HAP-1 (cell line): ENCODE data around the gene KCNMB2.
"Not testable (repeated sequence)": the region's sequence is repeated elsewhere in the genome, so short reads cannot be mapped to it uniquely, and the experiment has no call there.

Experiments
- DNase-seq, 2 experiments: peaks; one replicate each; pipeline ENCODE4 v3.0.0-alpha.2; 2016 to 2020; ENCODE audit warnings: low spot score in 2 of 2
- H3K27me3 ChIP-seq: fragments of 250-450 bp; sonication (Bioruptor Pico); 2 replicates; pipeline ENCODE4 v1.5.1; 2020; ENCODE audit warnings: low read depth, mild to moderate bottlenecking, moderate library complexity
- H3K36me3 ChIP-seq: fragments of 250-450 bp; sonication (Bioruptor Pico); replicated peaks from 2 replicates; pipeline ENCODE4 v1.5.1; 2020; ENCODE audit warnings: mild to moderate bottlenecking
- H3K4me1 ChIP-seq: fragments of 250-450 bp; sonication (Bioruptor Pico); 2 replicates; pipeline ENCODE4 v1.5.1; 2020; ENCODE audit warnings: mild to moderate bottlenecking
- H3K4me3 ChIP-seq: fragments of 250-450 bp; sonication (Bioruptor Pico); 2 replicates; pipeline ENCODE4 v1.5.1; 2020; ENCODE audit warnings: mild to moderate bottlenecking, moderate library complexity
- H3K9me3 ChIP-seq: fragments of 250-450 bp; sonication (Bioruptor Pico); 2 replicates; pipeline ENCODE4 v1.5.1; 2020; ENCODE audit warnings: mild to moderate bottlenecking, moderate library complexity
- in situ Hi-C: fragments of 300-500 bp; cut with MboI; formaldehyde crosslinking; loops from 3 replicates; pipeline ENCODE4 v1.14.3; 2020; ENCODE audit warnings: low sequenced_read_pairs, inconsistent platforms, mixed read lengths

KCNMB2 gene

GRCh38 chr3:178714925-178715832 lies 178.9 kb downstream of the KCNMB2 start:
- no peak overlapping the region for H3K4me3 ChIP-seq
- in situ Hi-C loops, result no loop called here
- H3K4me1 ChIP-seq, result peaks cover 15% of the 10 kb centered on the region
- DNase-seq, result no peak
- H3K27me3 ChIP-seq, result no peaks in the 10 kb centered on the region
- no peaks in the 10 kb centered on the region for H3K36me3 ChIP-seq
- H3K9me3 ChIP-seq, result no peaks in the 10 kb centered on the region

DNA sequence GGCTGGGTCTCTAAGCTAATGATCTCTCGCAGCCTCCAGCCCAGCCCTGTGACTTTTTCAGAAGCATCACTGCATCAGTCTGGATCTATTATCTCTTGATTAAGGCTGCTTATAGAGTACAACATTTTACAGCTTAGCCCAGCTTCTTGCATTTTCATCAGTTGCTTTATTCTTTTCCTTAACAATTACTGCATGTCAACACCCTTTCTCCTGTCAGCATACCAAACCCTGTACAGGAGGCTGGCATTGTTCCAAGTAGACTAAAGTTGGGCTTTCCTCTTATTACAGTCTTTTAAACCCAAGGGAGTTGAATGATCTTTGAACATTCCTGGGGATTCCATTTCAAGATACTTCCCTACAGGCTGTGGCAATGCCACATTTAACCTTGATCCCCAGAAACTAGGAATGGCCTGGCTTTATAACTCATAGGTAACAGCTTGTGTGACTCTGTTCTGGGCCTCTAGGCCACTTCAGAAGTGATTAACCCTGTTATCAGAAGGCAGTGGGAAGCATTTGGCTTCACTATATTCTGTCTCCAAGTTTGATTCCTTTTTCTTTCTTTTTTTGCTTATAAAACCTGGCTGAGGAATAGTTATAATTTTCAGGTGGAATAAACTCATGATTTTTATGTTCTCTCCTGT lies 182.9 kb downstream of the KCNMB2 start:
- Histone ChIP-seq H3K4me3 (no peak overlapping the region), H3K4me1 (peaks cover 15% of the 10 kb centered on the region), H3K9me3 (no peaks in the 10 kb centered on the region), H3K36me3 (no peaks in the 10 kb centered on the region), H3K27me3 (no peaks in the 10 kb centered on the region)
- DNase-seq, result peak; percentile 78 to 96
- in situ Hi-C loops, result no loop called here

DNA sequence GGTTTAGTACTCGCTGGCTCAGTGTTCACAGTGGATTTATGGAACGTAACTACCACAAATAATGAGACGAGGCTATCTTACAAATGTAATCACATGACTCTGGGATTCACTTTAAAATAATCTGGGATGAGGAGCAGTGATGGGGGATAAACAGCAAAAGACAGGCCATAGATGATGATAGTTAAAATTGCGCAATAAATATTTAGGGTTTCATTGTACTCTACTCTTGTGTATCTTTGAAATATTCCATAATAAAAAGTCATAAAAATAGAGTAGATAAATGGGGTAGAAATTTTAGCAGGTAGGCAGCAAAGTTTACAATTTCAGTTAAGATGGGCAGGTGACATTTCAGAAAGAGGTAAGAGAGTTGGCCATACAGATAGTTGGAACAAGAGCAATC lies 196.6 kb downstream of the KCNMB2 start:
- no peaks in the 10 kb centered on the region for H3K9me3 ChIP-seq
- no peak overlapping the region for H3K4me3 ChIP-seq
- H3K36me3 ChIP-seq, result no peaks in the 10 kb centered on the region
- in situ Hi-C loops, result no loop called here
- H3K27me3 ChIP-seq, result no peaks in the 10 kb centered on the region
- DNase-seq, result no peak
- H3K4me1 ChIP-seq, result no peaks in the 10 kb centered on the region

DNA sequence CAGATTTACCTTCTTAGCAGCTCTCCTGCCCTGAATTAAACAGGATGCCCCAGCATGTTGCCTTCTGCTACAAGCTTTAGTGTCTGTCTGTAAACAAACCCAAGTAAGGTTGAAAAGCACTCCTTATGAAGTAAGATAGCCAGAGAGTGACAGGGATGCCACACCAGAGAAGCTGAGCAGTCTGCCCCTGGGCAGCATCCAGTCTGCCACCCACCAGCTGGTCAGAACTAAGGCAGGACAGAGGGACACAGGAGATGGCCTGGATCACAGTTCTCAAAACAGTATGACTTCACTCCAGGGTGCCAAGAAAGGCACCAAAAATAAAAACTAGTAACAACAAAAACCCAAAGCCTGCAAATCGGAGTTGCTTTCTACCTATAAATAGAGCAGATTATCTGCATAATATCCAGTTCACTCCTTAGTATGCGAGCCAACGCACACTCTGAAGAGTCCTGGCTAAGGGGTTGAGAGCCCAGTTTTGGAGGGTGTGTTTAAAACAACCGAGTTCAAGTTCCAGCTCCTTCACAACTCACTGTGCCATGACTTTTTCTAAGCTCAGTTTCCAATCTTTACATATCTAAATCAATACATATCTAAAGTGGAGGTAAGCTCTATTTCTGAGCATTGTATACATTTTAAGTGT lies 198.9 kb downstream of the KCNMB2 start:
- in situ Hi-C loops, result no loop called here
- H3K4me3 ChIP-seq, result no peak overlapping the region
- H3K27me3 ChIP-seq, result no peaks in the 10 kb centered on the region
- H3K36me3 ChIP-seq, result no peaks in the 10 kb centered on the region
- no peaks in the 10 kb centered on the region for H3K9me3 ChIP-seq
- H3K4me1 ChIP-seq, result no peaks in the 10 kb centered on the region
- DNase-seq, result no peak

DNA sequence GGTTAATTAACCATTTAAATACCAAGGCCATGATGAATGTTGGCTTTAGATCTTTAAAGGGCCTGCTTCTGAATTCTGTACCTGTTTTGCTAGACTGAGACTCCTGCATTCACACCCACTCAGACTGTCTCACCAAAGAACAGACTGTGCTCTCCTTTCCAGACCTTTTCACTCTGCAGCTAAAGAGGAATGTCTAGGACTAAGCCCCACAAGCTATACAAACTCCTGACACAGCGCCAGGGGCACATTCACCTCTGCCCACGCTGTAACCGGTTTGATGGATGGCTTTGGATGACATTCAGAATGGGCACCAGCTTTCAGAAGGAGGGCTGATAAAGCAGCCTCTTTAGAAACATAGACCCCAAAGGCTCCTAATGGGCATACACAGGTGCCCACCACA lies 200.1 kb downstream of the KCNMB2 start:
- in situ Hi-C loops, result no loop called here
- no peaks in the 10 kb centered on the region for H3K4me1 ChIP-seq
- H3K36me3 ChIP-seq, result no peaks in the 10 kb centered on the region
- H3K9me3 ChIP-seq, result no peaks in the 10 kb centered on the region
- no peaks in the 10 kb centered on the region for H3K27me3 ChIP-seq
- DNase-seq, result no peak
- no peak overlapping the region for H3K4me3 ChIP-seq

- Histone ChIP-seq H3K36me3 (no peaks in the 10 kb centered on the region), H3K4me1 (no peaks in the 10 kb centered on the region), H3K9me3 (no peaks in the 10 kb centered on the region), H3K4me3 (no peak overlapping the region), H3K27me3 (no peaks in the 10 kb centered on the region)
- DNase-seq, result no peak
- in situ Hi-C loops, result no loop called here
These were observed 203.5 kb downstream of the KCNMB2 start for GRCh38 chr3:178739720-178740119.

GRCh38 chr3:178741020-178741419 lies 204.8 kb downstream of the KCNMB2 start:
- in situ Hi-C loops, result no loop called here
- Histone ChIP-seq H3K4me1 (peaks cover 5% of the 10 kb centered on the region), H3K27me3 (no peaks in the 10 kb centered on the region), H3K9me3 (peaks cover 7% of the 10 kb centered on the region; the same call in 1 of the 2 replicates), H3K4me3 (no peak overlapping the region), H3K36me3 (no peaks in the 10 kb centered on the region)
- DNase-seq, result no peak

- in situ Hi-C loops, result no loop called here
- H3K4me1 ChIP-seq, result peaks cover 14% of the 10 kb centered on the region
- H3K4me3 ChIP-seq, result no peak overlapping the region
- no peaks in the 10 kb centered on the region for H3K36me3 ChIP-seq
- no peaks in the 10 kb centered on the region for H3K27me3 ChIP-seq
- no peak for DNase-seq
- H3K9me3 ChIP-seq, result peaks cover 7% of the 10 kb centered on the region; the same call in 1 of the 2 replicates
These were observed 207.1 kb downstream of the KCNMB2 start for GRCh38 chr3:178743297-178743696.

DNA sequence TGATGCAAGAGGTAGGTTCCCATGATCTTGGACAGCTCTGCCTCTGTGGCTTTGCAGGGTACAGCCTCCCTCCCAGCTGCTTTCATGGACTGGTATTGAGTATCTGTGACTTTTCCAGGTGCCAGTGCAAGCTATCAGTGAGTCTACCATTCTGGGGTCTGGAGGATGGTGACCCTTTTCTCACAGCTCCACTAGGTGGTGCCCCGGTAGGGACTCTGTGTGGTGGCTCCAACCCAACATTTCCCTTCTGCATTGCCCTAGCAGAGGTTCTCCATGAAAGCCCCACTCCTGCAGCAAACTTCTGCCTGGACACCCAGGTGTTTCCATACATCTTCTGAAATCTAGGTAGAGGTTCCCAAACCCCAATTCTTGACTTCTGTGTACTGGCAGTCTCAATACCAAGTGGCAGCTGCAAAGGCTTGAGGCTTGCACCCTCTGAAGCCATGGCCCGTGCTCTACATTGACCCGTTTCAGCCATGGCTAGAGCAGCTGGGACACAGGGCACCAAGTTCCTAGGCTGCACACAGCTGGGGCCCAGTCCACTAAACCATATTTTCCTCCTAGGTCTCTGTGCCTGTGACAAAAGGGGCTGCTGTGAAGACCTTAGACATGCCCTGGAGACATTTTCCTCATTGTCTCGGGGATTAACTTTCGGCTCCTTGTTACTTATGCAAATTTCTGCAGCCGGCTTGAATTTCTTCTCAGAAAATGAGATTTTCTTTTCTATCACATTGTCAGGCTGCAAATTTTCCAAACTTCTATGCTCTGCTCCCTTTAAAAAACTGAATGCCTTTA lies 209.8 kb downstream of the KCNMB2 start:
- H3K36me3 ChIP-seq, in situ Hi-C loops, H3K9me3 ChIP-seq, H3K27me3 ChIP-seq, H3K4me3 ChIP-seq: not testable (repeated sequence)
- H3K4me1 ChIP-seq, result peaks cover 14% of the 10 kb centered on the region
- peak; percentile 80 to 82 for DNase-seq

- Histone ChIP-seq H3K4me1 (peaks cover 14% of the 10 kb centered on the region), H3K9me3 (peaks cover 7% of the 10 kb centered on the region; the same call in 1 of the 2 replicates), H3K36me3 (no peaks in the 10 kb centered on the region), H3K4me3 (no peak overlapping the region), H3K27me3 (no peaks in the 10 kb centered on the region)
- peak in 1 of 2 experiments; percentile 8 for DNase-seq
- in situ Hi-C loops, result no loop called here
These were observed 212.6 kb downstream of the KCNMB2 start for GRCh38 chr3:178748874-178749273.

- Histone ChIP-seq H3K4me3 (no peak overlapping the region), H3K4me1 (peaks cover 14% of the 10 kb centered on the region), H3K9me3 (peaks cover 7% of the 10 kb centered on the region; the same call in 1 of the 2 replicates), H3K36me3 (no peaks in the 10 kb centered on the region), H3K27me3 (no peaks in the 10 kb centered on the region)
- in situ Hi-C loops, result no loop called here
- DNase-seq, result no peak
These were observed 213.2 kb downstream of the KCNMB2 start for GRCh38 chr3:178749471-178749870.

DNA sequence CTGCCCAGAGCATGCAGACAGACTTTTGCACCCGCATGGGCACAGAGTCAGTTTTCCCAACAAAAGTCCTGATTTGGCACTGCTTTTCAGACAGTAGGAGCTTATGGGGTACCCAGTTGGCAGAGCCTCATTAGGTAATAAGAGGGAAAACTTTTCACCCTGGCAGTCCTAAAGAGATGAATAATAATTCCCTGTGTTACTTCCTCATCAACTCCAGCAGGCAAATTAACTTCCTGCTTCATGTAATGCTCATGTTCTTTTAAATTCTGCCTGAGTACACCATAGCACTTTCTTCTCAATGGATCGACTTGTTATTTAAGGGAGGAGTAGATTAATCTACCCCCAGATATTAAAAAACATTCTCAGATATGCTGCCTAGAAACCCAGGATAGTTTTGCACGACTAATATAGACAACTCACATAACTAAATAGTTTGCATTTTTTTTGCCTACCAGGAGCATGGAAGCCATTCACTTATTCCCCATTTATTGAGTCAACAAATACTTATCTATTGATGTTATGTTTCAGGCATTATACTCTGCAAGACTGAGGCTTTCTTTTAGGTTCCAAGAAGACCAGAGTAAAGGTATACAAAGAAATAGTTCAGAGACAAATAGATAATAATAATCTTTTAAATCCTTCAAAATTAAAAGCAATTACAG lies 214.5 kb downstream of the KCNMB2 start:
- in situ Hi-C loops, result no loop called here
- H3K27me3 ChIP-seq, result no peaks in the 10 kb centered on the region
- no peaks in the 10 kb centered on the region for H3K36me3 ChIP-seq
- H3K9me3 ChIP-seq, result no peaks in the 10 kb centered on the region
- H3K4me1 ChIP-seq, result peaks cover 11% of the 10 kb centered on the region
- DNase-seq, result no peak
- H3K4me3 ChIP-seq, result no peak overlapping the region

DNA sequence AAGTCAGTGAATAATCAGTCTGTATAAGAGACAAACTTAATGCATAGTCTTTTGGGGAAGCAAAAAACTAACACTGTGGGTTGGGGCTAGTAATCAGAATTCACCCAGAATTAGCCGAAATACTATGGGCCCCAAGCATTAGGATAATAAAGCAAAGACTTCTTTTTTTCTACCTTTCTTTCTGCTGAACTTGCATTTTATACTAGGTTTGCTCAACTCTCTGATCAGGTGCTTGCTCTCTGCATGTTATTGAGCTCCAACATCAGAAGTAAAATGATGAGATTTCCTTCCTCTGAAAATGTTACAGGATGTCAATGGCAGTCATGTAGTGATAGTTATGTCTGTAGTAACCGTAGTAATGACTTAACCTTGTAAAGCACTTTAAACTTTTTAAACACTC lies 216.6 kb downstream of the KCNMB2 start:
- no peak overlapping the region for H3K4me3 ChIP-seq
- no peaks in the 10 kb centered on the region for H3K27me3 ChIP-seq
- H3K36me3 ChIP-seq, result no peaks in the 10 kb centered on the region
- H3K4me1 ChIP-seq, result no peaks in the 10 kb centered on the region; the same call in 1 of the 2 replicates
- in situ Hi-C loops, result no loop called here
- no peak for DNase-seq
- H3K9me3 ChIP-seq, result no peaks in the 10 kb centered on the region
